Stimulated activated CD4-positive, alpha-beta T cell treated with anti-CD3 and anti-CD28 coated beads, Interleukin-4, amount 100 ng/mL, for 1 hour (primary cell): ENCODE results near the gene PCSK5.

Source experiments
- DNase-seq: peaks from one replicate; pipeline ENCODE4 v3.0.0-alpha.2; 2020

Gene PCSK5

DNA sequence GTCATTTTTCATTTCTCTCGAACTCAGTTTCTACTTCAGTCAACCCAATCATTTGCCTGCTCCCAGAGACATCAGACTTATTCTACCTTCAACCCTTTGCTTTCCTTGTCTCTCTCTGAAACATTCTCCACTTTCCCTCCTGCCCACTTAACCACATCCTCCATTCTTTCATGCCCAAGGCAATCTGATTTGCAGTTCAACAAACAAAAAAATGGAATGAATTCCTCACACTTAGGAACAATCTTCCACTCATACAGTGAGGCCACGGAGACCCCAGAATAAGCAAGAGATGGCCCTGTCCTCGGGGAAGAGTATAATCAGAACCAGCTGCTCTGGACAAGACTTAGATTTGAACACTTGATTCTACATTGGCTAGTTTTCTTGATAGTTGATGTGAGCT lies 323.3 kb downstream of the PCSK5 start:
- DNase-seq: no peak

DNA sequence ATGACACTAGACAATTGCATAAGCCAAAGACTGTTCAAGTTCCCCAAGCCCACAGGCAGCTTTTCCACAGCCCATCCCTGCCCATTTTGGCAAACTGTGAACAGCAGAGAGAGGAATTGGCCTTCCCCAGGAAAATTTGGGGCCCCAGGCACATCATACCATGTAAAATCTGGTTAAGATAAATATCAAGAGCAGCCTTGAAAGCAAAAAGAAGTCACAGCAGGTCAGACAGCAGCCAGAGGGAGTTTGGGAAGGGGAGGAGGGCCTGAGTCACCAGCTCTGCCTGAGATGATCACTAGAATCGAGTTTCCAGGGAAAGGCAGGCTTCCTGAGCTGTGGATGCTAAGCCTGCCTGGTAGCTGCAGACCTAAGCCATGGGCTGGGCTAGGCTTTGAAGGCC lies 324.6 kb downstream of the PCSK5 start:
- DNase-seq: no peak

DNA sequence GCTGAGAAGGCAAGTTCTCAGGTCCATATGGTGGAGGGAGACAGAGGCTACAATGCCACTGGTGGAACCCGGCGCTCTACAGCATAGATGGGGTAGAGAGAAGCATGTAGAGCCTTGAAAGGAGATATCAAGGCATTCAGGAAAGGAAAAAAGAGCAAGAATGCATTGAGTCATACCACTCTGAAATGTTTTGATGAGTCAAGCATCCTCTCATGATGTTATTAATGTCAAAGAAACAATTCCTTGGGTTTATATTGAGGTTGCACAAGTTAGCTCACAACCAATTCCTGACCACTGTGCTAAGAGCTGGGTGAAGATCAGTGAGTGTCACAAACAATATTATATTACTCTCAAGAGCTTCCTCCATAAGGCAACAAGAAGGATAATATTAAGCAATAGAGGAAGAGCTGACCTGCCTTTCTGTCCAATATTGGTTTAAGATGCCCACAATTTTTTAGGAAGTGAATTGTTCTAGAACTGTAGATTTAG lies 325.7 kb downstream of the PCSK5 start:
- no peak for DNase-seq

DNA sequence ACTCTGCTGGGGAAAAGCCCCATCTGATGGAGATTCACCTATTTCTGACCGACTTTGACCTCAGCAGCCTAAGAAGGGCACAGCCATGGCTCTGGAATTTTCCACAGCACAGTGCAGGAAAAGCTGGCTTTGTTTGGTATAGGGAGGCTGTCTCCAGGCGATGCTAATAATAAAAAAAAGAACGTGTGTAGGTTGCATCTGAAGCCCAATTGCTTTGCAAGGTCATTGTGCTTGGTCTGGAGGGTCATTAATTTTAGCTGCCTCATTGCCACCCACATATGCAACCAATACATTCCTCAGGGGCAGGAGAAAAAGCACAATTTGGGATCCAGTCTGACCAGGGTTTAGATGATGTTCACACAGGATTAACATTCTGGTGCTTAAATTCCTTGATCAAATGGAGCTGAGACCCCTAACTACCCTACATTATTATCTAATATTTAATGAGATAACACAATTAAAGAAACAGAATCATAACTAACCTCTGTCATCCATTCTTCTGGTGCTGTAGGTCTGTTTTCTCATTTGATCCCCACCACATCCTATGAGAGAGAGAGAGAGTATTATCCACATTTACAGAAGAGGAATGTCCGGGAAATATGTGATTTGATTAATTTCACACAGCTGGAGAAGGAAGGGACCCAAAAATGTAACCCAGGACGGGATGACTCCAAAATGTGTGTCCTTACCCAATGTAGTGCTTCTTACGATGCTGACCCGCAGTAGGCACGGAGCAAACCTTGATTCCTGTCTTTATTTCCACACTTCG lies 327.8 kb downstream of the PCSK5 start:
- DNase-seq: no peak

DNA sequence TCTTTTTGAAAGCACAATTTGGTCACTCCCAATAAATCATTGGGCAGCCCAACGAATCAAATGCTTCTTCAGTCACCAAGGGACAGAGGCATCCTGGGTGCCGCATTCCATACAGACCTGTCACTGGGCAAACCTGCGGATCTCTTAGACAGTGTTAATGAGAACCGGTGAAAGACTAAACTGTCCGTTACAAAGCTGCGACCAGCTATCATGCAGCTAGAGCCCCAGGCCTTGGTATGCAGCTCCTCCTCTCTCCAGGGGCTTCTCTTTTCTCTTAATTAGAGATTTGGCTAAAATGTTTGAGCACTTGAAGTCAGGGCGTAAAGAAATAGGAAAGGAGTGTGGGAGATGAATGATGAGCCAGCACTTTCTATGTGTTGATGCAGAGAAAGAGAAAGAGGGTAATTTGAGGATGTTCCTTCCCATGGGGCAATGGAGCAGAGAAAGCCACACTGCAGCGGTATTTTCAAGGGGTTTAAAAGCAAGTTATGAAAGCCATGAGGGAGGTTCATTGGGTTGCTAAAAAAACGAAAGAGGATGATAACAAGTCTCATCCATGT lies 328.5 kb downstream of the PCSK5 start:
- DNase-seq: no peak

DNA sequence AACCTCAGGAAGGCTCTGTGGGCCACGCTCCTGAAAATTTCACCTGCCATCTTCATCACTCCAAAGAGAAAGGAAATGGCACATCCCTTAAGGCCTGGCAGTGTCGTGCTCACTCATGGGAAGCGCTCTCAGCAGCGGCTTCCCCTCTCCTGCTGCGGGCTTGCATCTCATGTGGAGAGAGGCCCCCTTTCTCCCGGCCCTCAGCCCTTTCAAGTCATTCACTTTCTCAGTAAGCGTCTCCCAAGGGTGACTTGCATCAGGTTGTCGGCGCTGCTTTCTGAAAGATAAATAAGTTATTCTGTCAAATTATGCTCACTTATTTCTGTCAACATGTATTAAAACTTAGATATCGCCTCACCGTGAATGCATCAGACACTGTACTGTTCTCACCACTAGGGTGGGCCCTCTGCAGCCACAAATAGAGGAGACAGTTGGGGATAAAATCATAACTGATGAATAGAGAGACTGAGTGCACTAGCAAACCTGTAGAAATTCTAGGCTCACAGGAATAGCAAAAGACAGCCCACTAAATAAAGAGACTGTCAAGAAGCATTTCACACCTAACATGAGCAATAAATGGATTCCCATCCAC lies 329.2 kb downstream of the PCSK5 start:
- no peak for DNase-seq

DNA sequence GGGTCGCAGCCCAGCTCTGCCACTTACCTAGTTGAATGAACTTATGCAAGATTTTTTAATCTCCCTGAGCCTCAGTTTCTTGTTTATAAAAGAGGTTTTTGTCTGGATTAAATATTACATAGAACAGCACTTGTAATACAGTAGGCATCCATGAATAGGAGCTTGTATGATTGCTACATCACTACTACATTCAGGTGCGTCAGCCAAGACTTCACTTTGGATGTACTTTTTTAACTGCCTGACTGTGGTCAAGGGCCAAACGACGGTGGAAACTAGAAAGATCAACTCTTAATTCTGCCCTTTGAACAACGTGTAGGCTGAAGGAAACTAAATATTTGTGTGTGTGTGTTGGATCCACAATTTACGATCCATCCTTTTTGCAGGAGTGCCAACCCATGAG lies 330.9 kb downstream of the PCSK5 start:
- no peak for DNase-seq

DNA sequence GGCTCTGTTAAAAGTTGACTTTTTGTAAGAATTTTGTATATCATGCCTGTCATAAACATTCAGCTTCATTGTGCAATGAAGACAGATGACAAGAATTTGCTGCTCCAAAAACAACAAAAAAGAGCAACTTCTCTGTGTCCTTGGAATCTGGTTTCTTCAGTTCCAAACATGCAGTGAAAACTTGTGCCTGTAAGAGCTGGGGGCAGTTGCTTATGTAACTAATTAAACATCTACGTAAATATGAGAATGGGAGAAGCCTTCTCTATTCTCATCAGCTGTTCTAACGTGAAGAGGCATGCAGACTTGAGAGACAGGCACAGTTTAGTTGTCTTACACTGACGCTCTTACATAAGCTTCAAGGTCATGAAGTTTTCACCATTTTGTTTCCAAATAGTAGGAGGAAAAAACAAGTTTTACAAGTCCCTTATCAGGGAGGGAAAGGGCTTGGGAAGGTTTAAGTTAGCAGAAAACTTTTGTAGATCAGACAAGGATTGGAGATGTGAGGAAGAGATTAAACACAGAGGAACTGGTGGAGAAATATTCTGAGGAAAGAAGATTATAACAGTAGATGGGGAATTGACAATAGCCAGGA lies 333.4 kb downstream of the PCSK5 start:
- DNase-seq: no peak

DNA sequence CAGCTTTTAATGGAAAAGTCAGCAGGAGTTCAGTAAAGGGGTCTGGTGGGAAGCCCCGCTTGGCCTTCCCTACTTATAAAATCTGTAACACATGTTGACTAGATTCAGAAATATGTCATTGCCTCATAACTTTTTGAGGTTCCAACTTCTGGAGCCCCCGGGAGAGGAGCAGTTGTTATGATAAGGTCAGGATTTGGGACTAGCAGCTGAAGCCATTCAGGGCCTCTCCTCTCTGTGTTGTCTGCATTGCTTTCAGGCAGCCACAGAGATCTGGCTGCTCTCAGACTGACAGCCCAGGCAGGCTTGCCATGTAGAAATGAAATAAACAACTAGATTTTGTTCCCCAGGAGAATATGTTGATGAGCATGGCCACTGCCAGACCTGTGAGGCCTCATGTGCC lies 336.7 kb downstream of the PCSK5 start:
- DNase-seq: no peak

DNA sequence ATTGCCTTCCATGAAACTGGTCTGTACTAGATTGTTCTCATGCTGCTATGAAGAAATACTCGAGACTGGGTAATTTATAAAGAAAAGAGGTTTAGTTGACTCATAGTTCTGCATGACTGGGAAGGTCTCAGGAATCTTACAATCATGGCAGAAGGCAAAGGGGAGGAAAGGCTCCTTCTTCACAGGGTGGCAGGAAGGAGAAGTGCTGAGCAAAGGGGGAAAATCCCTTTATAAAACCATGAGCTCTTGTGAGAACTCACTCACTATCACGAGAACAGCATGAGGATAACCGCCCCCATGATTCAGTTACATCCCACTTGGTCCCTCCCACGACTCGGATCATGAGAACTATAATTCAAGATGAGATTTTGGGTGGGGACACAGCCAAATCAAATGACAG lies 340.5 kb downstream of the PCSK5 start:
- no peak for DNase-seq

DNA sequence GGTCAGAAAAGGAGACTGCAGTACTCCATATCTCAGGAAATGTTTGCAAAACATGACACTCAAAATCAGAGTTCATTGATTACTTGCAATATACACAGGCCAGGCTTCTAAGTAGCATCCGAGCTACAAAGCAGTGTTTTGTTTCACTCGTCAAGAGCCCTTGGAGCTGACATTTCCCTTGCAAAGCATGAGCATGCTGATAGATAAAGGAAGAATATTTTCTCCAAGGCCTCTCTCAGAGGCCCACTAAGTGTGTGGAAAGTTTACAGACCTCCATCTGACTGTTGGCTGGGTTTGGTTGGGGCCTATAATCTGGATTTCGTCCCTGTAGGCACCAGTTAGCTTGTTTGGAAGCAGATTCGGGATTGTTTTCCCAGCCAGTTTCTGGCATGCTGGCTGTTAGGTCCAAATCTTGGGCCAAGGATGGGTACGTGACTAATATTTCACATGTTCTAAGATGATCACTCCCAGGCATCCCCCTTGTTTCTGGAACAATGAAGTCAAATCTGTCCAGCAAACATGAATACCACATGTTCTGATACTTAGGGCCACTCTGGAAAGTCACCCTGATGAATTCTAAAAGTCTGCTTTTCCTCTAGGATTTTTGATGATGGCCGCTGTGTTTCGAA lies 342.5 kb downstream of the PCSK5 start:
- no peak for DNase-seq

DNA sequence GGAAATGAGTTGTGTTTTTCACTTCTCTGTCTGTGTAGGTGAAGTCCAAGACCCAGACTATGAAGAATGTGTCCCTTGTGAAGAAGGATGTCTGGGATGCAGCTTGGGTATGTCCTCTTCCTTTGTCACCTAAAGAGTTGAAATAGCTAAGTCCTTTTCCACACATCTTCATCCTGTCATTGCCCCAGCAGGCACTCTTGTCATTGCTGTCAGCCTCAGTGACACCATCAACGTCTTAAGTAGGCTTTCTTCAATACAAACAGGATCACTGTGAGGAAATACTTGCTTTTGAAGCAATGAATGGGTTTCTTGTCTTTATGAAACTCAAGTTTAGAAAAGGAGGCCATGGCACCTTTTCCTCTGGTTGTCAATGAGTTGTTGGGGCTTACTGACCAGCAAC lies 350.1 kb downstream of the PCSK5 start:
- DNase-seq: no peak

DNA sequence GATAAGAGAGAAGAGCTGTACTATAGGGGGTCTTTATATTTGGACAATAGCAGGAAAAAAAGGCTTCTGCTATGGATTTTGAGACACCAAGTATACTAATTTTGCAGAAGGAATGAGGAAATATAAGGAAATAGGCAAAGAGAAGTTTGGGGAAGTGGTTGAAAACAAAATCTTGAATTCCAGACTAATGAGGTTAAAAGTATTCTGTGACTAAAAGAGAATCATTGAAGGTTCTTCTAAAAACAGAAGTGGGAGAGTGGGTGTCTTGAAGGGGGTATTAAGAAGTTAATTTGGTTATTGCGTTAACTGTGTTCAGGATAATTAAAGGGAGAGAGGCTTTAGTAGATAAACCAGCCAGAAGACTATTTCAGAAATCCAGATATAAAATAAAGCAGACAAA lies 355.0 kb downstream of the PCSK5 start:
- no peak for DNase-seq

DNA sequence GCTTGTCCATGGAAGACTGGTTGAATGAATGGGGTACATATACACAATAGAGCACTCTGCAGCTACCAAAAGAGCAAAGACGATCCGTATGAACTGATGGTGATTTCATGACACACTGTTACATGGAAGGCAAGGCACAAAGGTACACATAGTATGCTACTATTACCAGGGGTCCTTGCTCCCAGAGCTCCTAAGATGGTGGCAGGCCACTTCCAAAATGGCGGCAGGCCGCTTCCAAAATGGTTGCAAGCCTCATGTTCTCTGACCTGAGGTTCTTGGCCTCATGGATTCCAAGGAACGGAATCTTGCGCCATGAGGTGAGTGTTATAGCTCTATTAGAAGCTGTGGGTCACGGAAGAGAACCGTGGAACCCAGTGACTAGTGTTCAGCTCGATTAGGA lies 356.2 kb downstream of the PCSK5 start:
- DNase-seq: no peak

DNA sequence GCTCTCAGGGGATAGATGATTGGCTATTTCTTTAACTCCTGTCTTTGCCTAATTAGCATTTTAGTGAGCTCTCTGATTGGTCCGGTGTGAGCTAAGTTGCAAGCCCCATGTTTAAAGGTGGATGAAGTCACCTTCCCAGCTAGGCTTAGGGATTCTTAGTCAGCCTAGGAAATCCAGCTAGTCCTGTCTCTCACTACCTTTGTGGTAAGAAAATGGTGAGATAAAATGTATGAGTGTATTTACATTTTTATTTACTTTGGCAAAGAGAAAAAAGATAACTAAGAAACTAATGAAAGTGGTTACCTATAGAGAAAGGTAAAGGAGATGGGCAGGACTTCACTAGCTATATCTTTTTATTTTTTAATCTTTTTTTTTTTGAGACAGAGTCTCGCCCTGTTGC lies 357.0 kb downstream of the PCSK5 start:
- DNase-seq: no peak

DNA sequence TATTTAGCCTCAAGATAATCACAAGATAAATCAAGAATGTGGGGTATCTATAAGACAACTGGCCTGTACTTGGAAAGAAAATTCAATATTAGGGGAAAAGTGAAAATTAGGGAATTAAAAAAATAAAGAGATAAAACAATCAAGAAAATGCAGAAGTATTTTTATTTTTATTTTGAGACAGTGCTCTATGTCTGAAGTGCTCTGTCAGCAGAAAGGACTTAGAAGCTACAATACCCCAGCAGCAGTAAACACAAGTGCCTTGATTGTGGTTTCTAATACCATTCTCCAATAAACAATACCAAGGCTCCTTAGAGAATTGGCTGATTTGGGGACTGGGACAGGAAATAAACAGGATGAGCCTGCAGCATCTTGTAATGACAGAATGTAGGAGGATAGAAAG lies 358.8 kb downstream of the PCSK5 start:
- DNase-seq: no peak

DNA sequence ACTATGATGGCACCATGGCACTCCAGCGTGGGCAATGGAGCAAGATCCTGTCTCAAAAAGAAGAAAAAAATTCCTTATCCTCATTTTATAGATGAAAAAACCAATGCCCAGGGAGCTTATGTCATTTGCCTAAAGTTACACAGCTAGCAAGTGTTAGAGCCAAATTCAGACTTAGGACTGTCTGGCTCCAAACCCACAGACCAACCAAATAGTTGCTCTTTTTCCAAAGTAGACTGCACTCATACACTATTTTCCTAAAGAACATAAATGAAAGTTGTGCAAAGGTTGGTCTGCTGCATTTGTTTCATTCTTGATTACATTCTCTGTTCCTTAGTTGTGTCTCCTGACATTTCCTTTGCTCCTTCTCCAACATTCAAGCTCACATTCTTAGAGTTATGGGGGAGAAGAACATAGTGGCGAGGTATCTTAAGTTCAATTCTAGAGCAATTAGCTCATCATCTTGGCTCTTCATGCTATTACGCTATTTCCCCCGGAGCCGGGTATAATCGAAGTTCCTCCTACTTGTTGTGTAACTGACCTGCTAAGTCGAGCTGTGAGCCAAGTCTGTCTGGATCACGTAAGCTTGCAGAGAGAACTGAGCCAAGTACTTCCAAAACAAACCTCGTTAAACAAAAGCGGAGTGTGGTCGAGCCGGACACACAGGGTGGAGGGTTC lies 365.4 kb downstream of the PCSK5 start:
- DNase-seq: no peak

DNA sequence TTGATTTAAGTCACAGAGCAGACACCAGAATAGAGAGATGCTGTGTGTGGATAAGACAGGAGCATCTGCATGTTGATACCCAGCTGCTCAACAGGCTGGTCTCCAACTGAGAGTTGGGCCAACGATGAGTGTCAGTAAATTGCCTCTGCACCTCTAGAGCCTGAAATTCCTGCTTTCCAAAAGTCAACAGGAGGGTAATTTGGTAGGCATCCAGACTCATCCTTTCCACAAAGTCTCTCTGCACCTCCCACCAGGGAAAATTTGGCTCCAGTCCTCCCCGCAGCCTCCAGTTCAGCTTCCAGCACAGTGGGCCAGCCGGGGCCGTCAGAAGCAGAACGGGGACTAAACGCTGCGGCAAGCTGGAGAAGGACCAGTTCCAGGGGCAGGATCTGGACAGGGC lies 366.8 kb downstream of the PCSK5 start:
- DNase-seq: no peak

DNA sequence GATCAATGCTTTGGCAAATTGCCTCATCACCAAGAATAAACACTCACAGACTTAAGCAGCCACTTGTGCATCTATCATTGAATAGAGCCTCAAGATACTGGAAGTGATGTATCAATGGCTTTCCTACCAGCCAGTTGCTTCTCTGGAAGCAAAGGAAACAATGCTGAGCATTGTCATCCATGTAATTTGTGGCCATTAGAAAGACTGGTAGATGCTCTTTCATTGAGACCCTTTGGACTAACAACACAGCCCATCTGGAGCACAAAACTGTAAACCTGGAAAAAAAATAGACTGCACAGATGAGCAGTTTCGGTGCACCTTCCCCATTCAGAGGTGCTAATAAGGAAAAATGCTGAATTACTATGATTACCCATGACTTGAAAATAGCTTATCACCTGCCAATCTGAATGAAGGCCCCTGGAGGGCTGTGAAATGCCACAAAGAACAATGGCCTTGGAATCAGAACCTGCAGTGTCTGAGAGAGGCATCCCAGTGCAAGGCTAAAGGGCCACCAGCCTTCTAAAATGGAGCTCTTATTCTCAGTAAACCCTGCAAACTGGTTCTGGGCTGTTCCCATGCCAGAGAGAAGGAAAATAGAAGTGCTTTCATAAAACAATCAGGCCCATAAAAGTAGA lies 376.3 kb downstream of the PCSK5 start:
- no peak for DNase-seq

DNA sequence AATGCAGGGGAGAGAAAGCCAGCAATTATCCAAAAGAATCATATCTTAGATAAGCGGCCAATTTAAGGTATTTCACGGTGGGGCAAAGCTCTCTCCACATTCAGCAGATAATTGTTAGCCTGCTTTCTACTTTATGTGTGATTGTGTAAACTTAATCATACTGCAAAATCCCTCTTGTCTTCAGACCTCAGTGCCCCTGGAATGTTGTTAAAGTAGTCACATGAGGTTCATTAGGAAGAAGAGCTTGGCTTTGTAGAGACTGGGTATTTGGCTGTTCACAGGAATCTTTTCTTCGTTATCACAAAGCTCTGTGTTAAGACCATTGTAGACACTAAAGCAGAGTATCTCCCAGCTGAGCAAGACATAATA lies 376.8 kb downstream of the PCSK5 start:
- no peak for DNase-seq

DNA sequence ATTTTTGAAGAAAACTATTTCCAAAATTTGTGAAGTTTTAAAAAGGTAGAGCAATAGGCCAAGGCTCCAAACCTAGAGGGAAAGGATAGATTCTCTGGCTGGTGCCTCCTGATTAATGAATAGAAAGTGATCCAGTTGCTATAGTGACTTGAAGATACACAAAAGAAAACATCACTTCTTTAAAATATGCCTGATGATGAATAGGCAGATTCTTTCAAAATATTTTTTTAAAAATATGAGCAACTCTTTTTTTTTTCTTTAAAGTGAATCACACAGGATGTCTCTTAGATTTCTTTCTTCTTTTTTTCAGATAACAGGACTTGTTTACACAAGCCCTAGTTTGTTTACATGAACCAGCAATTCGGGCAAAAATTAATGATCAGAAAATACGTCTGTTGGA lies 379.3 kb downstream of the PCSK5 start:
- DNase-seq: no peak

DNA sequence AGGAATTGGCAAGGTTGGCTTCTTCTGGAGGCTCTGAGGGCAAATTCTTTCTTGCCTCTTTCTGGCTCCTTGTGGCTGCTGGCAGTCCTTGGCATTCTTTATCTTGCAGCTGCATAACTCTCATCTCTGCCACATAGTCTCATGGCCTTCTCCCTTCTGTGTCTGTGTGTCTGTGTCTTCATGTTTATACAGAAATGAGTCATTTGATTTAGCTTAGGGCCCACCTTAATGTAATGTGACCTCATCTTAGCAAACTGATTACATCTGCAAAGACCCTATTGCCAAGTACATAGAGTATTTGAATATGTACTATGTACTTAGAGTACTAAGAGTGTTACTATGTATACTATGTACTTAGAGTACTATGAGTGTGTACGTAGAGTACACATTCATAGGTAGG lies 381.3 kb downstream of the PCSK5 start:
- no peak for DNase-seq

DNA sequence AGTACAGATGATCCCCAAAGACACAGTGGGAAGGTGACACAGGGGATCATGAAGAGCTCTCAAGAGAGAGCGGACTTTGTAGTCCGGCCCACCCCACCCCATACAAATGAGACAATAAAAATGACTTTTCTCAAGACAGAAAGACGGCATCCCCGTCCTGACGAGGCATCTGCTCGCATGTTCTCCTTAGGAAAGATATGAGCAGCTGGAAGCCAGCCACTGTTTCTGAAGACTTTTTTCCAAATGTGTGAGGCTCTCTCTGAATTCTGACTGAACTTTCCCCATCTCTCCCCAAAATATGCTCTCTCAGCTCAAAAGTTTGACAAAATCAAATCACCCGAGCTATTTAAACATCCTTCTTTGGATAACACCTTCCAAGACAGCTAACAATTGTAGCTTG lies 398.6 kb downstream of the PCSK5 start:
- DNase-seq: no peak
